ENCODE data around the gene SLC7A5.
"Not testable (repeated sequence)": the region's sequence is repeated elsewhere in the genome, so short reads cannot be mapped to it uniquely, and the experiment has no call there.

SLC7A5 gene

DNA sequence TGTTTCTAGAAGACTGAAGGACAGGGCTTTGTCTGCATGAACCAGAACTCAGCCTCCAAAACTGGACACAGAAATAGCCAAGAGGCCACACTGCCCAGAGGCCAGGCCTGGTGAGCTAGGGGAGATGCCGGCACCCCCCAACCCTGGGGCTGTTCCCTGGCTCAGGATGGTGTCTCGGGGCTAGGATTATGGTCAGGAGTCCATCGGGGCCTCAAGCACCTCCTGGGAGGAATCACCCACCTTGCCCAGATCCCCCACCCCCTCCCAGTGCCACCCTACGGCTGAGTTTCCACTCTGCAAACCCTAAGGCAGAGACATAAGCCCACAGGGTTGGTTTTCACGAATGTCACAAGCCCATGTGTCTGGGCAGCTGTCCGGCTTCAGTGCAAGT lies 37.2 kb downstream of the SLC7A5 start:
- no peak for DNase-seq

DNA sequence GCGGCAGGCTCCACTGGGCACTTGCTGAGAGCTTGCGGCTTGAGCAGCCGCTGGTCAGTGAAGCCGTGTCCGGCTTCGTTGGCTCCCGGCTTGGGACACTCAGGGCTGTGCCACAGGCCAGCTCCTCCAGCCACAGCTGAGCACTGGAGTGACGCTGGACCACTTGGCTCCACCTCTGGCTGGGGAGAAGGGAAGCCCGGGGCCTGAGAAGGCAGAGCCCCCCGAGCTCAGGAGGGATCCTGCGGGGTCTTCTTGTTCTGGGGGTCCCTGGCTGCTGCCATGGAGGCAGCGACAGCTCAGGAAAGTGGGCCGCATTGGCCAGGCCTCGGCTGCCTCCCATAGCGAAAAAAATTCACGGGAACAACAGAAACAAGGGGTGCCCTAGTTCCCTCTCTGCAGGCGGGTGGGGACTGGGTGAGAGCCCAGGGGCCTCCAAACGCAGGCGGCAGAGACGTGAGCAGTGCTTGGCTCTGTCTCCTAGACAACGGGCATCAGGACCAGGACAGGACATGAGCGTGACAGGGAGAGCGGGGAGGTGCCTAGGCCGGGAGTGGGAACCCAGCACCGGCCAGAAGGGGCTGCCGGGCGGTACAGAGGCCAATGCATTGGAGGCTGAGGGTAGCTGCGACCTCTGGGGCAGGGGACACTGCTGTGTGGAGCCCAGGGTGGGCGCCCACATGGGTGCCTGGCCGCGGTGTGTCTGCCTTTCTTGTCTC lies 37.7 kb downstream of the SLC7A5 start:
- no peak for DNase-seq

DNA sequence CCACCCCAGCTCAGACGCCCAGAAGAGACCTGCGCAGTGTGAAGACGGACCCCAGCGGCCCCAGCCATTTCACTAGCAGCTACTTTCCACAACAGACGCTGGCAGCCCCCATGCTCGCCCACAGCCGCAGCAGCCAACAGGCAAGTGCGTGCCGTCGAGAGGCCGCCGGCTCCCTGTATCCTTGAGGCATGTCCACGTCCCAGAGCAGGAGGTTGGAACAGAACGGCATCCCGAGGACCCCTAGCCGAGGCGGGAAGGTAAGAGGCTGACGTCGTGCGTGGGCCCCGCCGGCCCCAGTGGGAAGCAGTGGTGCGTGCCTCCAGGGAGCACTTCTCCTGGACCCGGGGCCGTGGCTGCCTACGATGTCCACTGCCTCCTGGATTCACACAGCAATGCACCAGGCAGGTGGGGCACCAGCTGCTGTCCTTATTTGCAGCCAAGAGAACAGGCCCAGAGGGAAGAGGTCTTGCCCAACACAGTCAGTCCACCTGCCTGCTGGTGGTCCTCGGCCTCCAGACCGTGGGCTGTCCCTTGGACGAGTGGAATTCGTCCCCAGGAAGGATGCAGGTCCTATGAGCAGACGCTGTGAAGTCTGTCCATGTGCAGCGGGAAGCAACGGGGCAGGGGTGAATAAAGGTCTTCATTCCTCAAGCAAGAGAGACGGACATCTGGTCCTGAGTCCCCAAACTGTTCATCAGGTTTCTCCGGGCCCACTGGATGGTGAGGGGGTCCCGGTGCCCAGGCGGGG lies 38.5 kb downstream of the SLC7A5 start:
- DNase-seq = no peak

DNA sequence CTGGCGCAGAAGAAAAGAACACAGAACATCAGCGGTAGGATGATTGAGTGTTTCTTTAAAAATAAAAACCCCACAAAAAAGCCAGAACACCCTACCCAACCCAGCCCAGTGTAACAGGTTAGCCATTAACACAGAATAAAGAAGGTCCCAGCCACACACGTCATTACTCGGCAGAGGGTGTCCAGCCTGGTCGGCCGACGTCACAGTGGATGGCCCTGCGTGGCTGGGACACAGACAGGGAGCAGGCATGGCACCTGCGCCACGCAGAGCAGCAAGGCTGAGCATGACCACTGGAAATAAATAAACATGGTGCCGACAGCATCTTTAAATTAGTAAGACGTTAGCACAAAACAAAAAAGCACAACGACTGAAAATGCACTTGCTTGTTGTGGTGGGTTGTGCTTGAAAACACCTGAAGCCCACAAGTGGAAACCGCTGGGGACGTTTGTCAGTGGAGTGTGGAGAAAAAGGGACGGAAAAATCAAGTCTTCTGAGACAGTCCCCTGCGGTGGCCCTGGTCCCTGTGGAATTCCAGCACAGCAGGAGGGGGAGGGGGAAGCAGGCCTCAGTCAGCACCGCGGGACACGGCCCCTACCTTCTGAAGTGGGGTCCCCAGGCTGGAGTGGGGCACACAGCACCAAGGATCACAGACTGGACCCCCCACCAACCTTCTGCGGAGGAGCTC lies 39.2 kb downstream of the SLC7A5 start:
- no peak for DNase-seq

DNA sequence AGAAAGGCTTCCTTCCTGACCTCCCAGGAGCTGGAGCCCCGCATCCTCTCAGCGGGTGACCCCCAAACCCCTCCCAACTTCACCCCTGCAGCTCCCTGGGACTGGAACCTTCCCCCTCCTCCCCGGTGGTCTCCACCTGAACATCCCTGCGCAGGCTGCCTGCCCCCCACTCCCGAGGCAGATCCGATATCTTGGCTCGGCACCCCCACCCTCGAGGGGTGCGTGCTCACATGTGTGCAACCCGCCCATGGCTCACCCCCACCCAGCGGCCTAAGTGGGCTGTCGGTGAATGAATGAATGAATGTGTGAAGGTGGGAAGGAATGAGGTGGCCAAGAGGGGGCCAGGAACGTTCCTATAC lies 39.7 kb downstream of the SLC7A5 start:
- DNase-seq = no peak

DNA sequence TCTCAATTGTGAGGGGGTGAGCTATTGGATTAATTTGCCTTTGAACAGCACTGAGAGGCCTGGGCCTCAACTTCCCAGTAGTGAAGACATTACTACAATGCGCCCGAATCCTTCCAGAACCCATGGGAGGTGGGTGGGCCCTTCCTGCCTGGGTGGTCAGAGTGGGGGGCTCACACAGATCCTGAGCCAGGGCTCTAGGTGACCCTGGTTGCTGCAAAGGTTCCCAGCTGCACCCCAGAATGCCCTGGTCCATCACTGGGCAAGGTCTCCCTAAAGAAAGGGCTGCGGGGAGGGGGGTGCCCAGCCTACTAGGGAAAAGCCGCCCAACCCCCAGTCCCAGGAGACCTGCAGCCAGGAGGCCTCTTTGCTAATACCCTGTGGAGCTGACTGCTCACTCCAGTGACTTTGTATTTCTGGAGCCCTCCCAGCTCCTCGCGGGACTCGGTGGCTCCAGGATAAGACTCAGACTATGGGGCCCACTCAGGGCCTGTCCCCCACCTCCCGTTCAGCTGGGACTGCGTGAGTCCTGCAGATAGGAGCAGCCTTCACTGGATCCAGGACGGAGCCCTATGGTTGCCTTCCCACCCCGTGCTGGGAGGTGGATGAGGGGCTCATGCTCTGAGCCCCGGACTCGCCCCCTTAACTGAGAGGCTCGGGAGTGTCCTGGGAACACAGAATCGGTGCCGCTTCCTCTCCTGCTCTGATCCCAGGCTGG lies 40.2 kb downstream of the SLC7A5 start:
- DNase-seq = no peak

DNA sequence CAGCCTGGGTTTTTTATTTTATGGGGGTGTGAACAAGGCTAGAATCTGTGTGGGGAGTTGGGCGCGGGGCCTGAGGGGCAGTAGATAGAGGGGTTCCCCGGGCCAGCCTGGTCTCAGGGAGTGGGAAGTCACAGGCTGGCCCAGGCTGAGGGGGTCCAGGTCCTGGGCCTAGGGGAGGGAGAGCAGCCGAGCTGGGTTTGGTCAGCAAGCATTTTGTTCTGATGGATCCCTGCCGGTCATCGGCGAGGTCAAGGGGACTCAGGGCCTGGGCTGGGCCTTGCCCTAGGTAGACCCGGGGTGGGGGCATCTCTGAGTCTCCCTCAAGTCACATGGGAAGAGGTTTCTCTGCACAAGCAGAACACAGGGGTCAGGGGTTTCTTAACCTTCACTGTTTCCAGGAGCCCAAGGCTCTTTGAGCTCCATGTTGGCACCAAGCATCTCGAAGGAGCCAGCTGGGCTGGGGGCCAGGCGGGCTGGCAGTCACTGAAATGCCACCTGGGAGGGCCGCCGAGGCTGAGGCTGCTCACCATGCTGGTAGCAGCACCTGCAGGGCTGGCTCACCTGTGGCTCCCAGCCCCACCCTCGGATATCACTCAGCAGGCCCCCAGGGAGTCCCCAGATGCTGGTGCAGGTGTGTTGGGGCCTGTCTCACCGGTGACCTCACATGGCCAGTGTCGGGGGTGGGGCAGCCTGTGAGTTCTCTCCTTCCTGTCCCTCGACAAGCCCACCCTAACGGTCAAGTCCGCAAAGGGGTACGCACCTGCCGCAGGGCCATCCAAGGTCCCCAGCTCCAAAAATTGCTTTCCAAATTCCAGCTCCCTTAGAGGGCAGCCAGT lies 41.0 kb downstream of the SLC7A5 start:
- no peak for DNase-seq

DNA sequence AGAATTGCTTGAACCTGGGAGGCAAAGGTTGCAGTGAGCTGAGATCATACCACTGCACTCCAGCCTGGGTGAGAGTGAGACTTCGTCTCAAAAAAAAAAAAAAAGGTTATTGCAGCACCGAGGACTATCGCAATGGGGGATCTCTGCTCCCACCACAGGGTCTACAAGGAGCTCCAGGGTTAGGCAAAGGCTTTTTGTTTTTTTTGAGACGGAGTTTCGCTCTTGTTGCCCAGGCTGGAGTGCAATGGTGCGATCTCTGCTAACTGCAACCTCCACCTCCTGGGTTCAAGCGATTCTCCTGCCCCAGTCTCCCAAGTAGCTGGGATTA lies 41.8 kb downstream of the SLC7A5 start:
- DNase-seq = not testable (repeated sequence)

DNA sequence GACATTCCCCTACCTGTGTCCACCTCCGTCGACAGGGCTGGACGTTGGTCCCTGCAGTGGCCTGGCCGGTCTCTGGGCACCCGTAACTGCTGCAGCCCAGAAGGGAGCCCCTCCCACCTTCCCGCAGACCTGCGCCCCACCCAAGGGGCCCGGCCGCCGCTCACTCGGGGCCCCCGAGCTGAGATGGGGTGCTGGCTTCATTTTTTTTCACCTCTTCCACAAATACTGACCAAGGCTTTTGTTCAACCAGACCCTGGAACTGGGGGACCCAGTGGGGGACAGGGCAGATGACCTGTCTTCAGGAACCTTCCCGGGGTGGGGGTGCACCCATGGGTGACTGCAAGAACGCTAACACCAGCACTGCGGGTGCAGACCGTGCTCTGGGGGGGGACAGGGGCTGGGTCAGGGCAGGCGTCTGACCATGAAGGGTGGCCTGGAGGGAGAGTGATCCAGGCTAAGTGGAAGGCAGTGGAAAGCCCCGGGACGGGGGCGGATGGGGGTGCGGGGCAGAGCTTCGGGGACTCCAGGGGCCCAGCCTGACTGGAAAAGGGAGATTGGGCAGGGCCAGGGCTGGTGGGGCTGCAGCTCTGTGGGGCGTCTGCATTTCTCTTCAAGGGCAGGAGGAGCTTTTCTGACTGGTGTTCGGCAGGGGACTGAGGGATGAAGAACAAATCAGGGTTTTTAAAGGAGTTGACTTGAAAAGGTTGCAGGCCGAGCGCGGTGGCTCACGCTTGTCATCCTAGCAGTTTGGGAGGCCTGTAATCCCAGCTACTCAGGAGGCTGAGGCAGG lies 42.3 kb downstream of the SLC7A5 start:
- no peak for DNase-seq

DNA sequence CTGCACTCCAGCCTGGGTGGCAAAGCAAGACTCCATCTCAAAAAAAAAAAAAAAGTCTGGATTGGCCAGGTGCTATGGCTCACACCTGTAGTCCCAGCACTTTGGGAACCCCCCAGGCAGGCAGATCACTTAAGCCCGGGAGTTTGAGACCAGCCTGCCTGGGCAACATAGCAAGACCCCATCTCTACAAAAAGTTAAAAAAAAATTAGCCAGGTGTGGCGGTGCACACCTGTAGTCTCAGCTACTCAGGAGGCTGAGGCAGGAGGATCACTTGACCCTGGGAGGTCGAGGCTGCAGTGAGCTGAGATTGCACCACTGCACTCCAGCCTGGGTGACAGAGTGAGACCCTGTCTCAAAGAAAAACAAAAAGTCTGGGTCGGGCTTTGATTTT lies 42.9 kb downstream of the SLC7A5 start:
- DNase-seq = not testable (repeated sequence)

DNA sequence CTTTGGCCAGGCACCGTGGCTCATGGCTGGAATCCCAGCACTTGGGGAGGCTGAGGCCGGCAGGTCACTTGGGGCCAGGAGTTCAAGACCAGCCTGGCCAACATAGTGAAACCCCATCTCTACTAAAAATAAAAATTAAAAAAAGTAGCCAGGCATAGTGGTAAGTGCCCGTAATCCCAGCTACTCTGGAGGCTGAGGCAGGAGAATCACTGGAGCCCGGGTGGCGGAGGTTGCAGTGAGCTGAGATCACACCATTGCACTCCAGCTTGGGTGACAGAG lies 43.5 kb downstream of the SLC7A5 start:
- not testable (repeated sequence) for DNase-seq

DNA sequence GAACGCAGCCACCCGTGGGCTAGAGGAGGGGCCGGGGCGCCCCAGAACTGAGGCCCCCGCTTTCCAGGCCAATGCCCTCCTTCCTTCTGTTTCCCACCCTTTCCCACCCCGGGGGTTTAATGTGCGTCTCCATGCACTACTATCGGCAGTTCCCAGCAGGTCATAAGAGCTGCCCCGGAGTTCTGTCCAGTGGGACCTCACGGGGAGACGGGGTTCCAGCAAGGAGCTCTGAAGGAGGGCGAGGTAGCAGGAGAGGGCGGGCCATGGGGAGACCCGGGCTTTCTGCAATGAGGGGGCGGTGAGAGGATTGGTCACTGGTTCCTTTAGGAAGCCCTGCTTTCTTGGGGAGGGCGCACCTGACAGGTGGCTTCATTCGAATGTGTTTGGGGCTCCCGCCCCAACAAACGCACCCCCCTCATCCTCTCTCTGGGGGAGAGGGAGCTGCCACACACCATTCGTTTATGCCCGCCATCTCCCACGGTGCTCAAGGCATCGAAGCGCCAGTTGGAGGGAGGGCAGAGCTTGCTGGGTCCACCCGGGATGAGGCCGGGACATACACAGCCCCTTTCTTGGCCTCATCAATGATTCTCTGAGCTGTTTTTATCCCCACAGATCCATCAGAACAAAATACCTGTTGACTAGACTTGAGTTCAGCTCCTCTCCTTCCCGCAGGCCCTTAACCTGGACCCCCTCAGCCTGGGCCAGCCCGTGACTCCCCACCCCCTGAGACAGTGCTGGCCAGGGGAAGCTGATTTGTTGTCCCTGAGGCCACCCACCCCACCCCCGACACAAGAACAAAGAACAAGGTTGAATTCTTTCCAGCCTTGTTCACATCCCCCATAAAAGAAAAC lies 44.1 kb downstream of the SLC7A5 start:
- no peak for DNase-seq

DNA sequence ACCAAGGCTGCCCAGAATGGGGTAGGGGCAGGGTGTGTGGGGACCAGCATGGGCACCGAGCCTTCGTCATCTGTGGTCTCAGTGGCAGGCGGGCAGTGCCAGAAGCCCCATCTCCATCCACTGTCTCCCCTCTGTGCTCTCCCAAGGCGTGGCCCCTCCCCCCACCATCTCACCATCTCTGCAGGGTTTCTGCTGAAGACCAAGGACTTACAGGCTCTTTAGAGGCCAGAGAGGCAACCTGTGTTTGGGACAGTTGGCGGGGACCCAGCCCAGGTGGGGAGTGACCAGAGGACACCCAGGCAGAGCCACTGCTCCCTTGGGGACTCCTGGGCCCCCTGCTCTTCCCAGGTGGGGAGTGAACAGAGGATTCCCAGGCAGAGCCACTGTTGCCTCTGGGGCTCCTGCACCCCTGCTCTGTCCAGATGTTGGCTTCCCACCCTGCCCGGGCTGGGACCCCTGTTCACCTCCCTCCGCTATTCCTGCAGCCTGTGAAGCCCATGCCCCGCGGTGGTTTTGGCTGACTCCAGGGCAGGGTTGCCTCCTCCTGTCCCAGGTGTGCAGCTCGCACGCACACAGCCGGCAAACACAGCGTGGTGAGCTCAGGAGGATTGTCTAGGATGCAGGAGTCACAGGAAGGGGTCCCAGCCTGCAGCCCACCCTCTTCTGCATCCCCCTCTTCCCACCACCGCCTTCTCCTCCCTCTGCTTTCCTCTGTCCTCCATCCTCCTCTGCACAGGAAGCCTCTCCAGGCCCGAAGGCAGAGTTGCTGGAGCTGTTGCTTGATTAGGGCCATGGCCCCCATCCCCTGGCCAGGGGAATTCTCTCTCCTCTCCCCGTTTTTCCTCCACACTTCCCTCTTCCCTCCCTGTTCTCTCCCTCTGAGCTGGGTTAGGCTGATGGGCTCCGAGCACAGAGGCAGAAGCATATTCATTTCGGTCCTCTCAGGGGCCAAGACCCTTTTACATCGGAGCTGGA lies 45.0 kb downstream of the SLC7A5 start:
- no peak for DNase-seq

DNA sequence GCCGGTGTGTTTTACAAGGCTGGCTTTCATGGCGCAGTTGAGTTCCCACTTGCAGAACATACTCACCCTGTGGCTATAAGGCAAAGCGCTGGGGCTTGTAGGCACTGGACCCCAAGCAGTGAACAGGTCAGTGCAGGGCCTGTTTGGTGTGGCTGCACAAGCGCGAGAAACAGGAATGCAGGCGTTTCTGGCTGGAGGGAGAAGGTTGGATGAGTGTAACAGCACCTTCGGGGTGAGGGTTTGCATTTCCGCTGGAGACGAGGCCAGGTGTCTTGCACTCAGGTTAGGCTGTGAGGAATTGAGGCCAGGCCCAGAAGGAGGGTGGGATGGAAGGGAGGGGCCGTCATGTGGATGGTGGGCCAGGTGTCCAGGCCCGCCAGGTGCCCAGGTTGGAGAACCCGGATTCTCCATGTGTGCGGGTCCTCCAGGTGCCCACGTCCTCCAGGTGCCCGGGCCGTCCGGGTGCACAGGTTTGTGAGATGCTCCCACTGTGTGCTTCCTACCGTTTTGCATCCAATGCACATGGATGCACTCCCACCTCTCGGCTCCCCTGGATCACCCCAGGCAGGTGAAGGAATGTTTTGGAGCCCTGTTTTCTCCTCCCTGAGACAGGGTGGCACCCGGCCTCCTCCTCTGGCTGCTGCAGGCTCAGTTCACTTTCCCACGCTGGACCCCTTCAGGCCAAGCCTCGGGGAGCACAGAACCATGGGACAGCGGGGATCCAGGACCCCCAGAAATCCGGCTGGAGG lies 46.0 kb downstream of the SLC7A5 start:
- no peak for DNase-seq

DNA sequence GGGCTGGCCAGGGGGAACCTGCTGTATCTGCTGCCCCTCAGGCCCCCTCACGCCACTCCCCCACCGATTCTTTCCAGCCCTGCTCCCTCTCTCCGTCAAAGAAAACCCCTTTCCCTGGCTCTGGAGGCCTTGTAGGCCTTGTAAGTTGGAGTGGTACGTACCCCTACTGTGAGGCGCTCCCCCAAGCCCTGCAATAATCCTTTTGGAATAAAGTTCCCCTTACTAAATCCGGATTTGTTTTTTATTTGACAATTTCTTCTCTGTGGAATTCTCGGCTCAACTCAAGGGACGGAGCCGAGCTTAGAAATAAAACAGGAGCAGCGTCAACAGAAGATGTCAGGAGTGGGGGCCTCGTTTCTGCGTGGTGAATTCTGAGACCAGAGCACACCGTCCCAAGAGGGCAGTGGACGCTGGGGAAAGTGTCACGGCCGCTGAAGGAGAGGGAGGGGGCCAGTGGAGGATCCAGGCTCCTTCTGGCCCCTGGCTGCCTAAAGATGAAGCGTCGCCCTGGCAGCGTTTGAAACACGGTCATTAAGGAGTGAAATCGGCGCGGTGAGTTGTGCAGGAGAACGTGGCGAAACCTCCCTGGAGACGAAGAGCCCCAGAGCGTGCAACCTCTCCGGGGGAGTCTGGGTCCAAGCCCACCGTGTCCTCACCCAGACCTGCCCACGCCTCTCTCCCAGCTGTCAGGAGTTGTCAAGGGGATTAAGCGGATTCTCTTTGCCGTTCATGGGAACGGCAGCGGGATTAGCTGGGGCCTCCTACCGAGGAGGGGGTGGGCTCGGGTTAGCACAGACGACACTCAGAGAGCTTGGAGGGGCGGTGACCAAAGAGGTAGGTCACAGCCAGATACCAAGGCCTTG lies 47.0 kb downstream of the SLC7A5 start:
- DNase-seq = no peak

DNA sequence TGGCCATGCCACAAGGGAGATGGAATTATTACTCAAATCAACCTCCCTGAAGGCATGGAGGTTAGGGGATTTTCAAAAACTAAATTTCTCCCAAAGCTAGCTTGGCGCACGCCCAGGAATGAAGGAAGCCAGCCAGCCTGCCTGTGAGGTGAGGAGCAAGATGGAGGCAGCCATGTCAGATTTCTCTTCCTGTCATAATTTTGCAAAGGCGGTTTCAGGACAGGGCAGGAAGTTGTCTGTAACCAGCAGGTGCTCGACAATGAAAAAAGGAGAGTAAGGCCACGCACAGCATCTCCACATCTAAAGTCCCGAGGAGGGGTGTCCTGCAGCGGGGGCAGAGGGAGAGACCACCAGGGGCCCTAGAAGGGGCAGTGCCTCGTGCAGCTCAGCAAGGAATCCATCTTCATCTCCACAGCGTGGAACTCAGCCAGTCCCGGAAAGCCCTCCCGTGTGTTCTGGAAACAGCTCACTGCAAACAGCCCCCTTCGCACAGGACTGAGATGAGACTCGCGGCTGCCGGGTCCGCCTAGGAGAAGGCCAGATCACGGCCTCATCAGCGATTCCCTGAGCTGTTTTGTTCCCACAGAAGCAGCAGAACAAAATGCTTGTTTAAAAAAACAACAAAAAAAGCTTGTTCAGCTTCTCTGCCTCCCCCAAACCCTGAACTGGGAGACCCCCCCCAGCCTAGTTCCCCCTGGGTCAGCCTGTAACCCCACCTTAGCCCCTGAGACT lies 47.8 kb downstream of the SLC7A5 start:
- DNase-seq = no peak

DNA sequence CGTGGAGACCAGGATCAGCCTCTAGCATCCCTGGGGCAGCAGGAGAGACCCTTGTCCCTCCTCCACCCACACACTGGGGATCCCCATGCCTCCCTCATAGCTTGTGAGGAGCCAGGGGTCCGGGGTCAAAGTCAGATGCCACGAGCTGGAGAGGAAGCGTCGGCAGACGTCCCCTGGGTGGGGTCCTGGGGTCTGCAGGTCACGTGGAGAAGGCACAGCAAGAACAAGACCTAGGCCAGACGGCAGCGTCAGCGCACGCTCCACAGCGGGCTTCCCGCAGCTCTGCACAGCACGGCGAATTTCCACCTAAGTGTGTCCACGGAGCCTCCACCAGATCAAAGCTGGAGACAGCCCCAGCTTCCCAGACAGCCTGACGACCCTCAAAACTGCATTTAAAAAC lies 49.3 kb downstream of the SLC7A5 start:
- DNase-seq = no peak
